ENCODE data around the gene C6orf141.
"Not testable (repeated sequence)": the region's sequence is repeated elsewhere in the genome, so short reads cannot be mapped to it uniquely, and the experiment has no call there.

Gene C6orf141

DNA sequence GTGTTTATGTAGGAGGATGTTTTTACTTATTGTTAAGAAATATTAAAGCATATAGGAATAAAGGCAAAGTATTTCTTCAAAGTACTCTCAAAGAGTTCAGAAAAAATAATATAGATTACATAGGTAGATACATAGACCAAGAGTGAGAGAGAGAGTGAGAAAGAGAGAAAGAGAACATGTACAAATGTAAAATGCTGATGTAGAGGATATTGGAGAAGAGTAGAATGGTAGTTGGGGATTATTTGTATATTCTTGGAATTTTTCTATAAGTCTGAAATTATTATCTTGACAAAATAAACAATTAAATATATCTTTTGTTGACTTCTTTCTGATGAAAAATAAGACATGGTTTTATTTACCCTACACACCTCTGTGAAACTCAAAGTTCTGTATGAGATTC, 29.2 kb downstream of the C6orf141 start:
- DNase-seq (ENCODE audit: low read depth), result no peak

DNA sequence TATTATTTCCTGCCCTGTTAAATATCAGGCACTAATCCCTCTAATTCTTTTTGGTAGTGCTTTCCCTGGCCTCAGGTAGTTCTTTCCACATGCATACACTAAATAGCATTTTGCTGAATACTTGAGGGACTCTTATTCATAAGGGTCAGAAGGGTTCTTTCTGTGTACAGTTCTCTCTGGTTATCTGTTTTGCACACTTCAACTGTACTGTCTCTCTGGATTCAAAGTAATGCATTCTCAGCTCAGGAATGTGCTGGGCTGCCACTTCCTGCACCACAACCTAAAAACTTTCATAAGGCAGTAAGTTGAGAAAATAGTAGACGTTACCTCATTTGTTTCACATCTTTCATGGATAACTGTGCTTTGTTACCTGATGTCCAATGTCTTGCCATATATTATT, 32.1 kb downstream of the C6orf141 start:
- no peak for DNase-seq (ENCODE audit: low read depth)

DNA sequence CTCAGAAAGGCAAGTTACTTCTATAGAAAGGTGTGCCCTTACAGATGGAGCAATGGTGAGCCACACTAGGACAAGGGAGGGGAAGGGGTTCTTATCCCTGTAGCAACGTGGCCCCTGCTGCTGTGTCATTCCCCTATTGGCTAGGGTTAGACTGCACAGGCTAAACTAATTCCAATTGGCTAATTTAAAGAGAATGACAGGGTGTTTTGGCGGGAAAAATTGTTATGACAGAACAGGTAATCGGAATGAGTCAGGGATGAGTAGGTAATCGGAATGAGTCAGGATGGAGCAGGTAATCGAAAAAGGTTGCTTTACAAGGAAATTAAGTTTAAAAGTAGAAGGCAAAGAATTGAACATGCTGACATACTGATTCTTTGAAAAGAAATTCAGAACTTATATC, 36.8 kb downstream of the C6orf141 start:
- DNase-seq (ENCODE audit: low read depth), result not testable (repeated sequence)
